ENCODE results near the gene VILL.

The VILL gene

GRCh38 chr3:37990527-37990926 lies at the start of gene VILL:
TSS of gene VILL (plus strand) at chr3:37990786. CDS start at chr3:37993673, 2,887 bp downstream.
- DNase-seq: no peak

DNA sequence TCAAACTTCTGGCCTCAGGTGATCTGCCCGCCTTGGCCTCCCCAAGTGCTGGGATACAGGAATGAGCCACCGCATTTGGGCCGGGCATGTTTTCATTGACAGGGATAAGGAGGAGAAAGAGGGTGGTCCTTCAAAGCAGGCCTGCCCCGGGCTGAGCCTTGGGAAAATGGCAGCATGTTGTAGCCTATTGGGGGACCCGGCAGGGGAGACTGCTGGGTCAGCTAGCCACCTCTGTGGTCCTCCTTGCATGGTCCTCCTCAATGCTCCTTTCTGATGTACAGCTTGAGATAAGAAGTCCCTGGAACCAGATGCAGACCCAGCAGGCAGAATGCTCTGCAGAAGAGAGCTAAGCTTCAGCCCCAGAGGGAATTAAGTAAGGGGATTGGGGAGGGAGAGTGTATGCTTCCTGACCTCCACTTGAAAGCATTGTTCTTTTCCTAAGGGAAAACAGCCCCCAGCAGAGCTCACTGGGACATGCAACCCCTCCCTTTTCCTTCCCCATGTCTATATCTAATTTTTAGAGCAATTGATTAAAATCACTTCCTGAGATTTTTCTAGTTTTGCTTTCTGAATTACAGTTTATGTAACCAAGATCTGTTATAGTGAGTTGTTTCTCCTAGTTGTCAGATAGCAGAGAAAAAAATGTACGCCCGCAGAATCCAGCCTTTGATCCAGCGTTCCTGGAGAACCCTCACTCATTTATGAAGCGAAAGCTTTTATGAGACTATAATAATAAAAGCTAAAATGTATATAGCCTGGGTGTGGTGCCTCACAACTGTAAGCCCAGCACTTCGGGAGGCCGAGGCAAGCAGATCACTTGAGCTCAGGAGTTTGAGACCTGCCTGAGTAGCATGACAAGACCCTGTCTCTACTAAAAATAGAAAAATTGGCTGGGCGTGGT lies 48.7 kb upstream of the VILL start:
- DNase-seq: no peak

GRCh38 chr3:37942646-37943045 lies 47.9 kb upstream of the VILL start:
- no peak for DNase-seq

- no peak for DNase-seq
These were observed 47.5 kb upstream of the VILL start for GRCh38 chr3:37943126-37943525.

DNA sequence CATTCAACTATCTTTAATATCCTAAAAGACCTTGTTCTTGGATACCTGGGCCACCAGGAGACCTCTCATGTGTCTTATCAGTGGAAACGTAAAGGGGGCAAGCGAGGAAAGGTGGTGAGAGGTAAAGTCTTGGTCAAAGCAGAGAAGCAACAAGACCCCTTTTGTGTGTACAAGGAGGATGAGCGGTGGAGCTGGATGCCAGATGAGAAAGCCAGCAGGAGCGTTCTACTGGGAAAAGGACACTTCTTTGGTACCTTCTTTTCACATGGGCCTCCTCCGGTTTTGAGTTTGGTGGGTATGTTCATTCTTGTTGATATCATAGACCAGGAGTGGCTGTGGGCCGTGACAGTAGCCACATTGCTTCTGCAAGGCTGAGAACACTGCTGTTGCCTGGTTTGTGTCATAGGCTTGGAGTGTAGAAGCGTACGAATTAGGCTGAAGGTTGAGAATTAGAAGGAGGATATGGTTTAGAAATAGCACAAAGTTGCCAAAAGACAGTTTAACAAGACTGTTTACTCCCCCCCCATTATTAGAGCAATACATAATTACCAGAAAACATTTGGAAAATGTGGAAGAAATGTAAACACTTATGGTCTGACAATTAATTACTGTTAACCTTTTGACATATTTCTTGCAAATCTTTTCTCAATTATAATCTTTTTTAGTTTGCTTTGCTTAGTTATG lies 46.8 kb upstream of the VILL start:
- no peak for DNase-seq

DNA sequence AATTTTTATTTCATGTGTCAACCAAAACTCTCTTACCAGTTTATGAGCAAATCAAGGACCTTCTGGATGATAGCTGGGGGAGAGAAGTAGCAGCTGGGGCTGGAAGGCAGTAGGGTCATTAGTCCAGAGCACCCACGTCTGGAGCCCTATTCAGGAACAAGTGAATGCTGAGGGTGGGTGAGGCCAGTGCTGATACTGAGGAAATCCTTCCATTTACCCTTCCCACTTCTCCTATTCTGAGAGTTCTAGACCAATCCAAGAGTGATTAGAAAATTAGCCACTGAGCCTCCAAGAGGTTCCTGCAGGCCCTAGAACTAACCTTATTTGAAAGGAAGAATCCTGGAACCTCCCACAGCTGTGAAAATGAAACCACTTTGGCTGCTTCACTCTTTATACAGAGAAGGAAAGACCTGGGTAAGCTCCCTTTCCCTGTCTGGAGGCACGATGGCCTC lies 46.2 kb upstream of the VILL start:
- no peak for DNase-seq

- no peak for DNase-seq
These were observed 45.3 kb upstream of the VILL start for GRCh38 chr3:37945156-37945806.

GRCh38 chr3:37945807-37946530 lies 44.6 kb upstream of the VILL start:
- no peak for DNase-seq

DNA sequence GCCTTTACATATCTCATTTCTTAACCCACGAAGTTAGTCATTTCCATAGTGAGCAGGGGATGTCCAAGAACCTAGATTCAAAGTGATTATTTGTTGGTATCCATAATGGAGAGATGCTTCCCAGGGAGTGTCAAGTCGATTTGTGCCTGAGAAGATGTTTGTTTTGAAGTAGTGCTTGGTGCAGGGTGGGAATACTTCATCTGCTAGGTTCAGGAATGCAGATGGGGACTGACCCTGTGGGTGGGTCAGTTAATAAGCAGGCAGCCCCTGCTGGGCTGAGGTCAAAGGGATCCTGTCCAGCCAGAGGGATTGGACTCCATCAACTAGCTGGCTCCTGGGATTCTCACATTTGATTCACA lies 44.1 kb upstream of the VILL start:
- no peak for DNase-seq

- no peak for DNase-seq
These were observed 40.7 kb upstream of the VILL start for GRCh38 chr3:37949866-37950265.

DNA sequence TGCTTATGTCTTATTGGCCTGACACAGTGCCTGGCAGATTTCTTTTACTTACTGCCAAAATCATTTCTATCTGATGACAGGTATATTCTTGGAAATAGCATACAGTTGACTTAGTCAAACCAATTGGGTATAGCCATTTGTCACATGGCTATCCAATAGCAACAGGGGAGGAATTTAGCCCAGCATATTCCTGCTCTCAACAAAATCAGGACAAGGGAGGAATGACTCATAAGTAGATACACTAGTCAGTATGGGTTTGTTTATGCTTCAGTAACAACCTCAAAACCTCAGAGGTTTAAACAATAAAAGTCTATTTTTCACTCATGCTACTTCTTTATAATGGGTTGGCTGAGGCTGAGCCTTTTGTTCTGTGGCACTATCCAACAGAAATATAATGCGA lies 38.0 kb upstream of the VILL start:
- DNase-seq: no peak

- no peak for DNase-seq
These were observed 37.4 kb upstream of the VILL start for GRCh38 chr3:37953226-37953625.

GRCh38 chr3:37953707-37954394 lies 36.7 kb upstream of the VILL start:
- no peak for DNase-seq

DNA sequence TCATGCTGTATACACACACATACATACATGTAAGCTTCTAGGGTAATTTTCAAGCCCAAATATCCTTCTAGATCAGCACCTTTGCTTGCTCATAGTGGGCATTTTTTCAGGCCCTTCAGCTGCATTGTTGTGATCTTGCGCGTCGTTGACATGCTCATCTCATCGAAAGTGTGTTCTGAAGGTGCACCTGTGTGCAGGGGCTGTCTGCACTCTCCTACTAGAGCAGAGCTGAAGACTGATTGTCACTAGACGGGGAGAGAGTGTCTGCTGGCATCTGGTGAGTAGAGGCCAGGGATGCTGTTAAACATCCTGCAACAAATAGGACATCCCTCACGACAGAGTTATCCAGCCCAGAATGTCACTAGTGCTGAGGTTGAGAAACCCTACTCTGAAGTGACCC lies 35.7 kb upstream of the VILL start:
- no peak for DNase-seq

DNA sequence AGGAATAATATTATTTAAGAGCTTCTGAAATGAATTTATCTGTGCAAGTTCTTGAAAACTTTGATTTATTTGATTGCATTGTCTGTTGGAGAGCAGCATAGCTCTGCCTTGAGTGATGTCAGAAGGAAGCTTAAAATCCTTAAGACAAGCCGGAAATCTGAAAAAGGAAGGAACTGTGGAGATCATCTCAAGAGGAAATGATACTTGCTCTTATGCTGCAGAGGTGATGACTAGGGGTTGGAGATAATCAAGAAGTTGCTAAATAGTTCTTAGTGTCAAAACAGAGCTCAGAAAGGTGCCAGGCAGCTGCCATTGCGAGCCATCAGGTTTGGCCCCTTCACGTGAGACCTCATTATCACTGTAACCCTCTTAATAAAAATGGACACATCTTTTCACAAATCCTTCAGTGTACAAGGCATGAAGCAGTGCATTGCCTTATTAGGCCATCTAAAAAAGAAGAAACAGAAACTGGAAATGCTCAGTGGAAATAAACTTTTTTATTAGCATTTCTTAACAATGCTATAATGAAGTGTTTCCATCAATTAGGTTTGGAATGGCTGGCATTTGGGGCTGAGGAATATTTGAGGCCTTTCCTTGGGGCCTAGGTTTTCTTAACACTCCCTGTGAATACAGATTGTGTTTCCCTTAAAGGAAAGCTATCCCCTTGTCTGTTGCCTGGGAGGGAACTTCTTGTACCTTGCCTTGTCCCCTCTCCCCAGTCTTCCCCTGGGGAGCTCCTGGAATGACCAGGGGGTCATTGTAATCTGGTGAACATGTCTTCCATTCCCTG lies 34.5 kb upstream of the VILL start:
- DNase-seq: no peak

- no peak for DNase-seq
These were observed 33.7 kb upstream of the VILL start for GRCh38 chr3:37956723-37957538.

GRCh38 chr3:37957539-37957936 lies 33.0 kb upstream of the VILL start:
- no peak for DNase-seq

DNA sequence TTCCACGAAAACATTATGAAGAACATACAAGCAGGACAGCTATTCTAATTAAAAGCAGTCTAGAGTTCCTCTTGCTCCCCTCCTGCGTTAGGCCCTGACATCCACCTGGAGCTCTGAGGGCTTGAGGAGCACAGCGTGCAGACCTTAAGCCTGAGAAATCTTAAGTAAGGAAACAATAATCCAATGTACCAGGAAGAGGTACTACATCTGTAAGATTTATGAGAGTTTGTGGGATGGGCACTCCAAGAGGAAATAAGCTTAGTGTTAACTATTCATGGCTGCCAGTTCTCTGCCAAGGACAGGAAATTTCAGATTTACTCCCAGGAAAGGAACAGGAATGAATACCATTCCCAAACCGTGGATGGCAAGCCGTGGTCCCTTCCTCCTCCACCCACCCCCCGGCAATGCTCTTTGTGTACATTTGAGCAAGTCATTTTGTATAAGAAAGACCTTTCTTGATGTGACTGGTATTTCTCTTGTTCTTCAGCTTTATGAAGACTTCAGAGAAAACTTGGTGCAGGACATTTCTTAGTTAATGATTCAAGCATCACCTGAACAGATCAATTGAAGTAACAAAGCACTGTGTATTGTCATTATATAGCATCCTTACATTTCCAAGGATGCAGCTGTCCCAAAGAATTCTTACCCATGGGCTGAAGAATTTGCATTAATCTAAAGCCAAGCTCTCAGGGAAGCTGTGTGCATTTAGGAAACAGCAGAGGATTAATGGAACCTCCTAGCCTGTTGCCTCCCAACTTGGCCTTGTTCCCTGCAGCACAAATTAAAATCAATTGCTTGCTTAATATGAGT lies 28.8 kb upstream of the VILL start:
- no peak for DNase-seq

- DNase-seq: no peak
These were observed 27.6 kb upstream of the VILL start for GRCh38 chr3:37963016-37963415.

- no peak for DNase-seq
These were observed 27.0 kb upstream of the VILL start for GRCh38 chr3:37963635-37964034.

Measured in hematopoietic multipotent progenitor cell treated with erythropoietin and hydrocortisone succinate and interleukin-3 and kit ligand, for 8 days (in vitro differentiated cells).